Activated naive CD4-positive, alpha-beta T cell treated with anti-CD3 and anti-CD28 coated beads, Interleukin-2, amount 50 U/mL, for 24 hours (primary cell): Measurements from ENCODE around the gene ACACB.

ENCODE experiments used
- H3K27ac Mint-ChIP-seq: one replicate; pipeline ENCODE4 v1.8.0; 2021; ENCODE audit warnings: mild to moderate bottlenecking, mixed read lengths
- H3K27me3 Mint-ChIP-seq: one replicate; pipeline ENCODE4 v1.8.0; 2021; ENCODE audit warnings: mixed read lengths
- H3K36me3 Mint-ChIP-seq: one replicate; pipeline ENCODE4 v1.8.0; 2021; ENCODE audit warnings: mixed read lengths
- H3K4me1 Mint-ChIP-seq: one replicate; pipeline ENCODE4 v1.8.0; 2021; ENCODE audit warnings: mixed read lengths
- H3K4me3 Mint-ChIP-seq: one replicate; pipeline ENCODE4 v1.8.0; 2021; ENCODE audit warnings: mild to moderate bottlenecking, mixed read lengths
- H3K9me3 Mint-ChIP-seq: one replicate; pipeline ENCODE4 v1.8.0; 2021; ENCODE audit warnings: mixed read lengths

Gene ACACB

DNA sequence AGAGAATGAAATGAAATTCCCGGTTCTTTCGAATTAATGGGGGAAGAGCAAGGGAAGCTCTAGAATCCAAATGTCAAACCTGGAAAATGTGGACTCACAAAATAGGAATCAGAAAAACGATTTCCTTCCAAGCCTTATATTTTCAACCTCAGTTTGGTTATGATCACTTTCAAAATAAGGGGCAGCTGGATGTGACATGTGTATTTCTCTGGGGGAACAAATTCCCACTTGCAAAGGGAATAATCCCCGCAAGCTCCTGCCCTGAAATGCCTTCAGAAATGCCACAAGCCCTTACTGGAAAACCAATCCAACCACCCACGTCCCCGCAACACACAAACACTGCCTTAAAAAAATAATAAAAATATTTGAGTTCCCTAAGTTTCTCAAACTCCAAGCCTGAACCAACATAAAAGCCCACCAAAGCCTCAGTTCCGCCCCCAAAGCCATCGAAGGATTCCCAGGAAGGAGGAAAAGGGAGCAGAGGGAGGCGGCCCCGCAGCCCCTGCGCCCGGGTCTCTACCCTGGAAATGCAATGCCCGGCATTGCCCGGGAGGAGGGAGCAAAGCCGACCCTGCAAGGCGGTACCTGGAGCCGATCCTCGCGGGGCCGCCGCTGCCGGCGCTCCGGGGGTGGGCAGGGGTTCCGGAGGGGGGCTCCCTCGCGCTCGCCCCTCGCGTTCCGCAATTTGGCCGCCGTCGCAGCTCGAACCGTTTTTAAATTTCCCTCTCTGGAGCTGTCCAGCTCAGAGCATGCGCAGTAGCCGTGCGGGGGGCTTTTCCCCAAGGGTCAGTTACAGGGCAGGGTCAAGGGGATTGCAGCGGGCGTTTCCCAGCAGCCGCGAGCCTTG lies 192.4 kb downstream of the ACACB start, which contains the start of gene FOXN4:
Gene FOXN4 (minus strand): TSS at position 751 of the 847 bp plus-strand sequence. CDS start 963 bp downstream, outside the sequence.
- Mint-ChIP-seq H3K27me3 (peaks cover 42% of the 10 kb centered on the region), H3K4me1 (peaks cover 12% of the 10 kb centered on the region), H3K9me3 (no peaks in the 10 kb centered on the region), H3K27ac (no peak within 1 kb of the TSS), H3K36me3 (no peaks in the 10 kb centered on the region), H3K4me3 (peak within 1 kb of the TSS; percentile 86)

DNA sequence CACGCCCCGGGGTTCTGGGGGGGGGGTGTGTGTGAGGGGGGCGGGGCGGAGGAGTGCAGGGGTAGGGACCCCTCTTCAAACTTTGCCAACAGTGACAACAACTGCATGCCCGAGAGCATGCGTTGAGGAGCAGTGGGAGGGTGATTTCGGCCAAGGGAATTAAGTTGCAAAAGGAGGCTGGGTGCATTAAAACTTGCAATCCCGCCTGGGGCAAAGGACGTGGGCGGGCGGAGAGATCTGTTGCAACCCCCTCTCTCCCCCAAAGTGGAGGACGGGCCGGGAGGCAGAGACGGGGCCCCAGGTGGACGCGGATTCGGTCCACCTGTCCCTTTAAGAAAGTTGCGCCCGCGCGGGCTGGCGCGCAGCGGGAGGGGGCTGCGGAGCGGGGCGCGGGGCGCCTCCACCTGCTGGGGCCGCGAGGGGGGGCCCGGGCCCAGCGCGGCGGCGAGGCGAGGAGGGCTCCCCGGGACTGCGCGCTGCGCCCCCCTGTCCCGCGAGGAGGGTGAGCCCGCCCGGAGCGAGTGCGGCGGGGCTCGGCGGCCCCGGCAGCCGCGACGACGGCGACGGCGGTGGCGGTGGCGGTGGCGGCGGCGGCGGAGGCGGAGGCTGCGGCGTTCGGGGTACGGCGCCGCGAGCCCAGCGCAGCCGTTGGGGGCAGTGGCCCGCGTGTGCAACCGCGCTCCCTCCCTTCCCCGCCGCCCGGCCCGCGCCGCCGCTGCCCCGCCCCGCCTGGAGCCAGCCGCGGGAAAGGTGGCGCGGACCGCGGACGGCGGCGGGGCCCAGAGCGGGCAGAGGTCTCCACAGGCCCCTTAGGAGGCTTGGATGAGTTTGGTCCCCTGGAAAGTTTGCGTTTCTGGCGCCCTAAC lies 193.2 kb downstream of the ACACB start:
- H3K9me3 Mint-ChIP-seq = no peaks in the 10 kb centered on the region
- no peaks in the 10 kb centered on the region for H3K36me3 Mint-ChIP-seq
- peaks cover 42% of the 10 kb centered on the region for H3K27me3 Mint-ChIP-seq
- H3K4me3 Mint-ChIP-seq = peak overlapping the region; percentile 86
- H3K27ac Mint-ChIP-seq = no peak overlapping the region
- peaks cover 12% of the 10 kb centered on the region for H3K4me1 Mint-ChIP-seq

DNA sequence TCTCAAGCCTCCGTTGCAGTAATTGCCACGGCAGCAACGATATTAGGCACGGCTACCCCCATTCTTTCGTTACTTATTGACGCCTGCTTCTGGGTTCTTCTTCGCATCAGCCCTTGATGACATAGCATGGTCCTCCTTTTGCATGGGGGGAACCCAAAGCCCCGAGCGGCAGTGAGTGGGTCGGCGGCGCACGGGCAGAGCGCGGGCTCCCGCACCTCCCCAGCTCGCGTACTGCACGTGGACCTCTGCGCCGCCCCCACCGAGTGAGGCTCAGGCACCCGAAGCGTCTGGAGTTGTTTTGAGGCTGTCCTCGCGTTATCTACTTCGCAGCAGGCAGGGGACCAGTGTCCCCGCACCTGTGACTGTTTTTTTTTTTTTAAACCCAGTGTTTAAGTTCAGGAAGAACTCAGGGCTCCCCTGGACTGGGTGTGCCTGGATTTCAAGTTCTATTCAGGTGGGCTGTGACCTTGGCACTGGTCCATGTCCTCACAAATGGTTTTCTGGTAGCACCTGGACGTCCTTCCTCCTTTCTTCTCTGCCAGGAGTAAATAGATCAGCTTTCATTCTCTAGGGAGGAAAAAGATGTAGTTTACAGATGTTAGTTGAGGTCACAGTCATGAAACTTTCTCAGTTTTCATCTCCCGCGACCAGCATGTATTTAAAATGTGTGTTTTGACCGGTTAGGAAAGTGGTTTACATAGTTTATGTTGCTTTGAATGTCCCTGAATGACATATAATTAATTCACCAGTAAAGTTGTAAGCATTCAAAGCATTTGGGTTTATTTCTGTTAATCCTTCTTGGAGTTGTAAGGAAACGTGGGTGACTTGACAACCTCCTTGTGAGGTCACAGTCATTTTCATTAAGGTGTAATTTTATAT lies 194.1 kb downstream of the ACACB start:
- Mint-ChIP-seq H3K36me3 (no peaks in the 10 kb centered on the region), H3K4me1 (peaks cover 12% of the 10 kb centered on the region), H3K9me3 (no peaks in the 10 kb centered on the region), H3K27ac (no peak overlapping the region), H3K4me3 (peak overlapping the region; percentile 82), H3K27me3 (peaks cover 40% of the 10 kb centered on the region)
